ENCODE data around the gene CERS5. TPM values are rescaled to one million over a fixed set of nuclear protein-coding genes. Genes with fewer than 3 reads are reported as not detected.

The CERS5 gene
- total RNA-seq, 1 donor from 2014 or later = 24.5 TPM

Other genes with a start within 250 kb of the CERS5 start
- gene AQP2, start 216.6 kb downstream of the CERS5 start, total RNA-seq = not detected in 2 replicates
- 0.47 and 1.4 TPM in 2 replicates for gene AQP5, start 205.5 kb downstream of the CERS5 start, total RNA-seq
- 0.05 TPM in 1 of 2 replicates, not detected in the other for gene AQP6, start 194.4 kb downstream of the CERS5 start, total RNA-seq
- gene RACGAP1, start 141.9 kb downstream of the CERS5 start, total RNA-seq = 19.9 and 67.1 TPM in 2 replicates
- gene ASIC1, start 109.8 kb downstream of the CERS5 start, total RNA-seq = under 0.01 and 0.14 TPM in 2 replicates
- gene SMARCD1, start 82.0 kb downstream of the CERS5 start, total RNA-seq = 70.1 and 163 TPM in 2 replicates
- gene GPD1, start 63.4 kb downstream of the CERS5 start, total RNA-seq = not detected in 2 replicates
- 23.4 and 45.1 TPM in 2 replicates for gene COX14, start 55.1 kb downstream of the CERS5 start, total RNA-seq
- 30.8 and 69.7 TPM in 2 replicates for gene LIMA1, start 116.2 kb upstream of the CERS5 start, total RNA-seq
- gene FAM186A, start 229.2 kb upstream of the CERS5 start, total RNA-seq = not detected in 2 replicates
- 50.2 and 82.5 TPM in 2 replicates for gene LARP4, start 233.5 kb upstream of the CERS5 start, total RNA-seq